ENCODE data around the gene HCFC1. TPM values are rescaled to one million over a fixed set of nuclear protein-coding genes. Genes with fewer than 3 reads are reported as not detected.

Gene HCFC1
- polyA plus RNA-seq, 1 of the 3 experiments (the other 2 are of a cell fraction): 9.5 TPM

DNA sequence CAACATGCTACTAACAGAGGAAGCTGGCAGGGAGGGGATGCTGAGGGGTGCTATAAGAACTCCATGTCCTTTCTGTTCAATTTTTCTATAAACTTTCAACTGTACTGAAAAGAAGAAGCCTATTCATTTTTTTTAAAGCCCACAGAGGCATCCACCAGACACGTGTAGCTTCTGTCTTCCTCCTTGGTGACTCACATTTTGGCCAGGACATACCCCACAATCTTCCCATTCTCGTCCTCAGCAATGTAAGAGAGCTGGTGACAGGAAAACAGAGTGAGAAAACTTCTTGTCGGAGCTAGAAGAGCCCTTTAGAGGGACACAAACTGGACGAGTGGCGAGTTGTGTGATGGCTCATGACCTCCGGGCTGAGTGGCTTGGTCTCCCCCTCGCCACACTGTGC, 37.9 kb downstream of the HCFC1 start:
- no peaks in the 10 kb centered on the region for H3K9me3 ChIP-seq
- H3K4me1 ChIP-seq (ENCODE audit: control insufficient read depth in 1 of 2, insufficient read depth in 2 of 2, low read depth in 1 of 2, low read length in 1 of 2): peaks cover 10 to 23% of the 10 kb centered on the region in 2 experiments; a peak in 2 of 4 replicates
- H3K4me3 ChIP-seq (ENCODE audit: low read depth in 2 of 2, low read length in 1 of 2): peak overlapping the region; percentile 78 to 89
- no peak for TF ChIP-seq CHD2 (IDR thresholded peaks at IDR 0.05; ENCODE audit: low read length, partially characterized antibody)
- no peak for TF ChIP-seq TEAD4 (IDR thresholded peaks at IDR 0.05; ENCODE audit: borderline replicate concordance, insufficient read depth)
- TF ChIP-seq ZBTB33 (IDR thresholded peaks at IDR 0.05; ENCODE audit: borderline replicate concordance, low read depth): no peak
- TF ChIP-seq, protein P1, sequence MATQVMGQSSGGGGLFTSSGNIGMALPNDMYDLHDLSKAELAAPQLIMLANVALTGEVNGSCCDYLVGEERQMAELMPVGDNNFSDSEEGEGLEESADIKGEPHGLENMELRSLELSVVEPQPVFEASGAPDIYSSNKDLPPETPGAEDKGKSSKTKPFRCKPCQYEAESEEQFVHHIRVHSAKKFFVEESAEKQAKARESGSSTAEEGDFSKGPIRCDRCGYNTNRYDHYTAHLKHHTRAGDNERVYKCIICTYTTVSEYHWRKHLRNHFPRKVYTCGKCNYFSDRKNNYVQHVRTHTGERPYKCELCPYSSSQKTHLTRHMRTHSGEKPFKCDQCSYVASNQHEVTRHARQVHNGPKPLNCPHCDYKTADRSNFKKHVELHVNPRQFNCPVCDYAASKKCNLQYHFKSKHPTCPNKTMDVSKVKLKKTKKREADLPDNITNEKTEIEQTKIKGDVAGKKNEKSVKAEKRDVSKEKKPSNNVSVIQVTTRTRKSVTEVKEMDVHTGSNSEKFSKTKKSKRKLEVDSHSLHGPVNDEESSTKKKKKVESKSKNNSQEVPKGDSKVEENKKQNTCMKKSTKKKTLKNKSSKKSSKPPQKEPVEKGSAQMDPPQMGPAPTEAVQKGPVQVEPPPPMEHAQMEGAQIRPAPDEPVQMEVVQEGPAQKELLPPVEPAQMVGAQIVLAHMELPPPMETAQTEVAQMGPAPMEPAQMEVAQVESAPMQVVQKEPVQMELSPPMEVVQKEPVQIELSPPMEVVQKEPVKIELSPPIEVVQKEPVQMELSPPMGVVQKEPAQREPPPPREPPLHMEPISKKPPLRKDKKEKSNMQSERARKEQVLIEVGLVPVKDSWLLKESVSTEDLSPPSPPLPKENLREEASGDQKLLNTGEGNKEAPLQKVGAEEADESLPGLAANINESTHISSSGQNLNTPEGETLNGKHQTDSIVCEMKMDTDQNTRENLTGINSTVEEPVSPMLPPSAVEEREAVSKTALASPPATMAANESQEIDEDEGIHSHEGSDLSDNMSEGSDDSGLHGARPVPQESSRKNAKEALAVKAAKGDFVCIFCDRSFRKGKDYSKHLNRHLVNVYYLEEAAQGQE (IDR thresholded peaks at IDR 0.05; ENCODE audit: low read depth, low read length): no peak
- no peak for TF ChIP-seq TAF1 (IDR thresholded peaks at IDR 0.05; ENCODE audit: borderline replicate concordance, low read depth, low read length)
- TF ChIP-seq RCOR1 (IDR thresholded peaks at IDR 0.05; ENCODE audit: low read length): no peak
- TF ChIP-seq NRF1 (IDR thresholded peaks at IDR 0.05; ENCODE audit: low read depth, low read length): no peak
- no peak for TF ChIP-seq MEF2A (IDR thresholded peaks at IDR 0.05; ENCODE audit: borderline replicate concordance, low read depth)
- TF ChIP-seq ELF1 (IDR thresholded peaks at IDR 0.05): no peak
- peak; percentile 44; the same call in 1 of the 2 replicates for TF ChIP-seq SIN3A (IDR thresholded peaks at IDR 0.05; ENCODE audit: borderline replicate concordance, low read depth, low read length)
- TF ChIP-seq SMC3 (IDR thresholded peaks at IDR 0.05; ENCODE audit: low read depth, low read length): no peak
- no peak for TF ChIP-seq RFX5 (IDR thresholded peaks at IDR 0.05; ENCODE audit: low read length)
- TF ChIP-seq RAD21 (IDR thresholded peaks at IDR 0.05; ENCODE audit: low read length): no peak
- no peak for TF ChIP-seq TCF12 (IDR thresholded peaks at IDR 0.05)
- 0 out of 2 replicates have a peak, but pooled peaks have one; percentile 28 for TF ChIP-seq MXI1 (IDR thresholded peaks at IDR 0.05; ENCODE audit: low read depth, low read length)
- no peak for TF ChIP-seq USF2 (IDR thresholded peaks at IDR 0.05; ENCODE audit: borderline replicate concordance, low read depth, low read length)
- TF ChIP-seq RXRA (IDR thresholded peaks at IDR 0.05; ENCODE audit: borderline replicate concordance, low read depth): no peak
- TF ChIP-seq MAX (IDR thresholded peaks at IDR 0.05; ENCODE audit: low read depth): 0 out of 2 replicates have a peak, but pooled peaks have one; percentile 28
- peak; percentile 25; the same call in 1 of the 2 replicates for TF ChIP-seq FOSL2 (IDR thresholded peaks at IDR 0.05; ENCODE audit: borderline replicate concordance, low read depth)
- TF ChIP-seq YY1 (IDR thresholded peaks at IDR 0.05; ENCODE audit: low read depth): no peak
- TF ChIP-seq FOXJ3 (CRISPR knock-in tag; IDR thresholded peaks at IDR 0.05): no peak
- no peak for TF ChIP-seq GATA2 (CRISPR knock-in tag; IDR thresholded peaks at IDR 0.05)
- TF ChIP-seq, protein P2, sequence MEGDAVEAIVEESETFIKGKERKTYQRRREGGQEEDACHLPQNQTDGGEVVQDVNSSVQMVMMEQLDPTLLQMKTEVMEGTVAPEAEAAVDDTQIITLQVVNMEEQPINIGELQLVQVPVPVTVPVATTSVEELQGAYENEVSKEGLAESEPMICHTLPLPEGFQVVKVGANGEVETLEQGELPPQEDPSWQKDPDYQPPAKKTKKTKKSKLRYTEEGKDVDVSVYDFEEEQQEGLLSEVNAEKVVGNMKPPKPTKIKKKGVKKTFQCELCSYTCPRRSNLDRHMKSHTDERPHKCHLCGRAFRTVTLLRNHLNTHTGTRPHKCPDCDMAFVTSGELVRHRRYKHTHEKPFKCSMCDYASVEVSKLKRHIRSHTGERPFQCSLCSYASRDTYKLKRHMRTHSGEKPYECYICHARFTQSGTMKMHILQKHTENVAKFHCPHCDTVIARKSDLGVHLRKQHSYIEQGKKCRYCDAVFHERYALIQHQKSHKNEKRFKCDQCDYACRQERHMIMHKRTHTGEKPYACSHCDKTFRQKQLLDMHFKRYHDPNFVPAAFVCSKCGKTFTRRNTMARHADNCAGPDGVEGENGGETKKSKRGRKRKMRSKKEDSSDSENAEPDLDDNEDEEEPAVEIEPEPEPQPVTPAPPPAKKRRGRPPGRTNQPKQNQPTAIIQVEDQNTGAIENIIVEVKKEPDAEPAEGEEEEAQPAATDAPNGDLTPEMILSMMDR (IDR thresholded peaks at IDR 0.05): no peak
- peak overlapping the region in 1 of 2 experiments; percentile 25; a peak in 1 of 4 replicates for H3K27ac ChIP-seq (ENCODE audit: low read depth in 2 of 2, low read length in 1 of 2)
- H3K36me3 ChIP-seq (replicated peaks in 1 of 2; ENCODE audit: control insufficient read depth in 1 of 2, insufficient read depth in 2 of 2, low read length in 1 of 2): peaks cover 12 to 35% of the 10 kb centered on the region in 2 experiments
- peaks cover 7% of the 10 kb centered on the region for H3F3A ChIP-seq (replicated peaks; ENCODE audit: insufficient read depth)
- CTCF ChIA-PET: interaction anchor here (1.1 to 16.7 kb wide), 4 partner anchors 10 to 36 kb away, joined by 3 to 271 read pairs (median 18); partner anchors contain the start of gene RENBP
- H3K9me2 ChIP-seq: no peaks in the 10 kb centered on the region
- H4K20me1 ChIP-seq (ENCODE audit: insufficient read depth): peaks cover 34% of the 10 kb centered on the region
- peak overlapping the region; percentile 98 for H3K4me2 ChIP-seq
- no peak for DNase-seq
- POLR2A ChIA-PET: interaction anchor here (1.1 to 1.4 kb wide), 3 partner anchors 9 to 132 kb away, joined by 3 to 6 read pairs (median 3); no protein-coding TSS in a partner anchor
- peaks cover 35% of the 10 kb centered on the region for H3K79me2 ChIP-seq (ENCODE audit: insufficient read depth)
- WGBS (ENCODE audit: low lambda C conversion rate): 17% methylated on average over 5 of the region's 7 CpGs
- H2AFZ ChIP-seq (ENCODE audit: low read depth): no peak overlapping the region
- H3K9ac ChIP-seq: peak overlapping the region; percentile 84
- H3K27me3 ChIP-seq (ENCODE audit: insufficient read depth): peaks cover 4% of the 10 kb centered on the region; the same call in 1 of the 2 replicates
